GM12892 (cell line): ENCODE data around the gene GFER.

Source experiments
- DNase-seq: peaks from one replicate; pipeline ENCODE4 v3.0.0; 2011; ENCODE audit not compliant: insufficient read length
- FAIRE-seq: peaks from 2 replicates; lab custom pipeline; 2011; peaks lifted over from hg19 to GRCh38; lab: Jason Lieb, UNC
- POLR2A ChIP-seq: IDR thresholded peaks from 2 replicates; pipeline ENCODE4 v1.6.1; 2011; ENCODE audit warnings: low read depth, low read length, control low read depth
- POLR2AphosphoS5 ChIP-seq: IDR thresholded peaks from 2 replicates; pipeline ENCODE4 v1.6.1; 2011; ENCODE audit warnings: low read depth, low read length, control low read depth
- TAF1 ChIP-seq: IDR thresholded peaks from 2 replicates; pipeline ENCODE4 v1.6.1; 2011; ENCODE audit warnings: low read depth, mild to moderate bottlenecking, control low read depth, low read length, borderline replicate concordance

The GFER gene

DNA sequence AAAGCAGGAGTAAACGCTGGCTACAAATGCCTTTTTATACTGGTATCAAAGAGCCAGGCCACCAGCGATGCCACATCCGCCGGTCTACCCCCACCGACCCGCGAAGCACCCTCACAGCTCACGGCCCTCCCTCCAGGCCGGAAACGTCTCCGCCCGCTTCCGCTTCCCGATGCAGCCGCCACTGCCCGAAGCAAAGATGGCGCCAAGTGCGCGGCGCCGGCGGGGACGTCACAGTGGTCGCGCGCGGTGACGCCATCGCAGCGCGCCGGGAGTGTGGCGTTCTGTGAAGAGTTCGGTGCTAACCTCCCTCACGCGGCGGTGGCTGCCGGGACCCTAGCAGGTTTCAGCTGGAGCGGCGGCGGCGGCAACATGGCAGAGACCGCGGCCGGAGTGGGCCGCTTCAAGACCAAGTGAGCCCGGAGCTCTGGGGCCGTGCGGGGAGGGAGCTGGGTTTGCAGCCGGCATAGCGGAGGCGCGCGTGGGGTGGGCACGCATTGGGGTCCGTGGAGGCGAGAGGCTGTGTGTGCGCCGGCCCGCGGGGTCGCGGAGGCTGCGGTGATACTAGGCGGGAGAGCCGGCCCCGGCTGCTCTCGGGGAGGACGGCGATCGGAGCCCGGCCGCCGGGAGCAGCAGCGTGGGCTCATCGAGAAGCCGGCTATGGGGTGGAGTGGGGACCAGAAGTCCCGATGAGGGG, 12.1 kb upstream of the GFER start, which contains the start of gene TBL3:
TBL3 (plus strand) TSS at position 258 of the 694 bp plus-strand sequence; CDS start at position 370, 112 bp downstream.
- DNase-seq (peak; percentile 99), FAIRE-seq (peak; percentile 100)
- peak; percentile 94 for TF ChIP-seq POLR2A
- 0 out of 2 replicates have a peak, but pooled peaks have one; percentile 71 for TF ChIP-seq TAF1
- TF ChIP-seq POLR2AphosphoS5, result peak; percentile 94

DNA sequence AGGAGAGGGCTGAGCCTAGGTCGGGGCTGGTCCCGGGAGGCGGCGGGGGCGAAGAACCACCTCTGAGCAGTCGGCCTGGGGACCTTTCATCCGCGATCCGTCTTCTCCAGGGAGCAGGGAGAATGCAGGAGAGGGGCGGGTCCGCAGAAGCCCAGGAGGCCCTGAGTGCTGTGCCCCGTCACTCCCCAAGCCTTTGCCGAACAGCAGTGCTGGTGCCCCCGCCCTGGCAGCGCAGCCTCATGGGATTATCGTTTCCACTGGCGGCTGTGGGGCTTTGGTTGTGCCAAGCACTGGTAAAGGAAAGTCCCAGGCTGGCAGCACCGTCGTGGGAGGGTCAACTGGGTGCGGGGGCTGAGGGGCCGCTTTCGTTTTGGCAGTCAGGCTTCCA, 11.5 kb upstream of the GFER start:
- FAIRE-seq (no peak), DNase-seq (no peak)
- TF ChIP-seq TAF1 (no peak), POLR2AphosphoS5 (no peak), POLR2A (no peak)

DNA sequence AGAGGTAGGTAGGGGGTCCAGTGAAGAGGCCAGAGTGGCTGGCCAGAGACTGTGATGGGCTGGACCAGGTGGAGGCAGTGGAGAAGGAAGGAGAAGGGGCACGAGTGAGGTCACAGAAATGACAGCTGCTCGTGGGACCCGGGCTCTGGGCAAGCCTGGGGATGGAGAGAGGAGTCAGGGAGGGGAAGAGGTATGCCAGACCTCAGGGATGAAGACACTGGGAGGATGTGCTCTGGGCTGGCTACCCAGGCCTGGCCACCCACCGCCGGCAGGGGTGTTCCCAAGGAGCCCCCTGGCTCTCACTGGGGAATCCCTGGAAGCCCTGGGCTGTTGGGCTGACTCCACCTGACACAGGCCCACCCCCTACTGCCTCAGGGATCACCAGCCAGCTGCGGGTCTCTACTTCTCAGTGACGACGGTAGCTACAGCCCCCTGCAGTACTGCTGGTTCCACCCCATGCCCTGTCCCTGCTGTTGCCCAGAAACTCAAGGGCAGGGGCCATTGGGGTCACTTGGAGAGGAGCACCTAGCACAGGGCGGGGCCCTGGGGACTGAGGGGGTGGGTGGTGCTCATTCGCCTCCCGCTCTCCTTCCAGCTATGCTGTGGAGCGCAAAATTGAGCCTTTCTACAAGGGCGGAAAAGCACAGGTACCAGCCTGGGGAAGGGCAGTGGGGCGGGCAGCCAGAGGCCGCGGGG, 10.4 kb upstream of the GFER start:
- TF ChIP-seq TAF1 (no peak), POLR2A (no peak), POLR2AphosphoS5 (no peak)
- no peak for FAIRE-seq
- DNase-seq, result no peak

DNA sequence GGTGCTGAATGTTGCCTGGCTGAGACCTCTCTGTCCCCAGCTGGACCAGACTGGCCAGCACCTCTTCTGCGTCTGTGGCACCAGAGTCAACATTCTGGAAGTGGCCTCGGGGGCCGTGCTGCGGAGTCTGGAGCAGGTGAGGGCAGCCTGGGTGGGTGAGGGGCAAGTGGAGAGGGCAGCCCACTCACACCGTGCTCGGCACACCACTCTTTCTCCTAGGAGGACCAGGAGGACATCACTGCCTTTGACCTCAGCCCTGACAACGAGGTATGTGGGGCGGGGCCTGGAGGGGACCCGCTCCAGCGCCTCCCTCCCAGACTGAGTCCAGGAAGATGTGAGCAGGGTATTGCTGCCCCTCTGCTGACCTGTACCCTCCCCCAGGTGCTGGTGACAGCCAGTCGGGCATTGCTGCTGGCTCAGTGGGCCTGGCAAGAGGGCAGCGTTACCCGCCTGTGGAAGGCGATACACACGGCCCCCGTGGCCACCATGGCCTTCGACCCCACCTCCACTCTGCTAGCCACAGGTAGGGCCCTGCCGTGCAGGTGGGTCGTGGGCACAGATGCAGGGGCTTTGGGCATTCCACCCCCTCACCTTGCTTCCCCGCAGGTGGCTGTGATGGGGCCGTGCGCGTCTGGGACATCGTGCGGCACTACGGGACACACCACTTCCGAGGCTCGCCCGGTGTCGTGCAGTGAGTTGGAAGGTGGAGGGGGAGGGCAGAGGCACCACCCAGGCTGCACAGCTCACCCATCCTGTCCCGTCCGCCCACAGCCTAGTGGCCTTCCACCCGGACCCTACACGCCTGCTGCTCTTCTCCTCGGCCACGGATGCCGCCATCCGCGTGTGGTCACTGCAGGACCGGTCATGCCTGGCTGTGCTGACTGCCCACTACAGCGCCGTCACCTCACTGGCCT, 9.6 kb upstream of the GFER start:
- no peak for TF ChIP-seq POLR2AphosphoS5
- TF ChIP-seq TAF1, result no peak
- no peak for TF ChIP-seq POLR2A
- FAIRE-seq, result no peak

DNA sequence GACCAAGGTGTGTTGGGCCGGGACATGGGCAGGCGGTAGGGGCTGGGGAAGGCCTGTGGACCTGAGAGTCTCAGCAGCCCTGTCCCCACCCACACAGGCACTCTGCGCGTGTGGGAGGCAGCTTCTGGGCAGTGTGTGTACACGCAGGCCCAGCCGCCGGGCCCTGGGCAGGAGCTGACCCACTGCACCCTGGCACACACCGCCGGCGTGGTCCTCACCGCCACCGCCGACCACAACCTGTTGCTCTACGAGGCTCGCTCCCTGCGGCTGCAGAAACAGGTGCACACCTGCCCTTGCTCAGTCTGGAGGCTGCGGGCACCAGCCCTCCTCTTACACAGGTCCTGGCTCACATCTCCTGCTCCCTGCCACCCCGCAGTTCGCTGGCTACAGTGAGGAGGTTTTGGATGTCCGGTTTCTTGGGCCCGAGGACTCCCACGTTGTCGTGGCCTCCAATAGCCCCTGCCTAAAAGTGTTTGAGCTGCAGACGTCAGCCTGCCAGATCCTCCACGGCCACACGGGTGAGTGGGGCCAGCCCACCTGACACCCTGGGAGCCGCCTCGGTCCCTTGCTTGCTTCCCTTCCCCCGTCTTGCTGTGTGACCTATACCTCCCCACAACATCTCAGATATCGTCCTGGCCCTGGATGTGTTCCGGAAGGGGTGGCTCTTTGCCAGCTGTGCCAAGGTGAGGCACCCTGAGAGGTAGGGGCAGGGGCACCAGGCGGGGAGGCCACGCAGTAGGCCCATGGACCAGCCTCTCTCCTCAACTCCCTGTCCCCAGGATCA, 8.4 kb upstream of the GFER start:
- DNase-seq, result no peak
- no peak for FAIRE-seq
- TF ChIP-seq POLR2AphosphoS5 (no peak), TAF1 (no peak), POLR2A (no peak)

More for the DNA sequence above, 9.6 kb upstream of the GFER start:
- DNase-seq, result no peak

DNA sequence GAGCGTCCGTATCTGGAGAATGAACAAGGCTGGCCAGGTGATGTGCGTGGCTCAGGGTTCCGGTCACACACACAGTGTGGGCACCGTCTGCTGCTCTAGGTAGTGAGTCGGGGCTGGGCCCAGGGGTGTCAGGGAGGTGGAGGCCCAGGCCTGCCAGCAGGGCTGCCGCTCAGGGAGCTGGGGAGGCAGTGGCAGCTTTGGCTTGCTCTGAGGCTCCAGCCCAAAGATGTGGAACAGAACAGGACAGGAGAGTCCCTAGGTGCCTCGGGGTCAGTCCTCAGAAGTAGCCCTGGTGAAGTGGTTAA, 7.8 kb upstream of the GFER start:
- TF ChIP-seq POLR2A, result no peak
- TF ChIP-seq POLR2AphosphoS5, result no peak
- no peak for TF ChIP-seq TAF1
- DNase-seq (no peak), FAIRE-seq (no peak)

DNA sequence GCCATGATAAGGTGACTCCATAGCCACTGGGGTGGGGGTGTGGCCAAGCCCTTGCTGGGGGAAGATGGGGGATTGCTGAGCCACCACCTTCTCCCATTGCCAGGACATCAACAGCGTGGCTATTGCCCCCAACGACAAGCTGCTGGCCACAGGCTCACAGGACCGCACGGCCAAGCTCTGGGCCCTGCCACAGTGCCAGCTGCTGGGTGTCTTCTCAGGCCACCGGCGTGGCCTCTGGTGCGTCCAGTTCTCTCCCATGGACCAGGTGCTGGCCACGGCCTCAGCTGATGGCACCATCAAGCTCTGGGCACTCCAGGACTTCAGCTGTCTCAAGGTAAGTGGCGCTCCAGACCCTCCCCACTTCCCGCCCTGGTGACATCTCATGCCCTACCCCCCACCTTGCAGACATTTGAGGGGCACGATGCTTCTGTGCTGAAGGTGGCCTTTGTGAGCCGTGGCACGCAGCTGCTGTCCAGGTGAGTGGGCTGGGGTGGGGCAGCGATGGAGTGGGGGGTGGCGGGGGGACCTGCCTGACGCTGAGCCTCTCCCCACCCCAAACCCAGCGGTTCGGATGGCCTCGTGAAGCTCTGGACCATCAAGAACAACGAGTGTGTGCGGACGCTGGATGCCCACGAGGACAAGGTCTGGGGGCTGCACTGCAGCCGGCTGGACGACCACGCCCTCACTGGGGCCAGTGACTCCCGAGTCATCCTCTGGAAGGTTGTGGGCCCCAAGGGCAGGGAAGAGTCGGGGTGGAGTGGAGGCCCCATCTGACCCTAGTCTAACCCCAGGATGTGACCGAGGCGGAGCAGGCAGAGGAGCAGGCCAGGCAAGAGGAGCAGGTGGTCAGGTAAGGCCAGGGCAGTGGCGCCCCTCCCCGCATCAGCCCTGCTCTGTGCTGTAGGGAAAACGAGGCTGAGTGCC, 6.8 kb upstream of the GFER start:
- TF ChIP-seq TAF1 (no peak), POLR2A (no peak), POLR2AphosphoS5 (no peak)
- DNase-seq (no peak), FAIRE-seq (no peak)

DNA sequence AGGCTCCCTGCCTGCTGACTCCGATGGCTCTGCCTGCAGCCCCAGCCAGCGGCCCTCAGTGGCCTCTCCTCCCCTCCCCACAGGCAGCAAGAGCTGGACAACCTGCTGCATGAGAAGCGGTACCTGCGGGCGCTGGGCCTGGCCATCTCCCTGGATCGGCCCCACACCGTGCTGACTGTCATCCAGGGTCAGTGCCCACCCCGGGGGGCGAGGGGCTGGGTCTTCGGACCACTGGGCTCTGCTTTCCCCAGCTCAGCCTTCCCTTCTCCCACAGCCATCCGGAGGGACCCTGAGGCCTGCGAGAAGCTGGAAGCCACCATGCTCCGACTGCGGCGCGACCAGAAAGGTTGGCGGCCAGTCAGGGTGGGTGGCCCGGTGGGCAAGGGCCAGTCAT, 6.1 kb upstream of the GFER start:
- TF ChIP-seq POLR2AphosphoS5 (no peak), TAF1 (no peak), POLR2A (no peak)
- DNase-seq (no peak), FAIRE-seq (no peak)

DNA sequence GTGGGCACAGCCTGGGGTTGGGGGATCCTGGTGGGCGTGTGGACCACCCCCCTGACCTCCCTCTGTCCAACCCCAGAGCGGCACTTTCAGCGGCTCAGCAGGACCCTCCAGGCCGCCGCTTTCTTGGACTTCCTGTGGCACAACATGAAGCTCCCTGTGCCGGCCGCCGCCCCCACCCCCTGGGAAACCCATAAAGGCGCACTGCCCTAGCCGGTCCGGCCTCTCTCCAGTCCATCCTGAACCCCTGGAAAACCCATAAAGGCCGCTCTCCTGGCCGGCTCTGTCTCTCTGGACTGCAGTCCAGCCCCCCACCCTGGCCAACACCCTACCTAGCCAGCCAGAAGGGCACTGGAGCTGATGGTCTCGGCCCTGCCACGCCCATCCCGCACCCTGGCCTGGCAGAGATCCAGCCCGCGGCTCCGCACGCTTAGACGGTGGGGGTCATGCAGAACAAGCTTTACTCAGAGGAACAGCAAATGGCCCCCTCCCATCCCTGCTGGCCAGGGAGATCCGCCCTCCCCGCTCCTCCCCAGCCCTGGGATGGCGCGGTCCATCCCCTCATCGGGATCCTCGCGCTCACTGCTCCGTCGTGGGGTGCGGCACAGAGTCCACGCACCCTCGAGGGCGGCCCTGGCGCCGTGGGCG, 5.4 kb upstream of the GFER start:
- FAIRE-seq, result no peak
- TF ChIP-seq POLR2AphosphoS5 (no peak), POLR2A (no peak), TAF1 (no peak)
- DNase-seq, result no peak
